ENCODE measurements around the gene NPHS1. TPM values are rescaled to one million over a fixed set of nuclear protein-coding genes. Genes with fewer than 3 reads are reported as not detected.
A peak's percentile ranks its signal among the peaks of the same experiment; 100 is the strongest.

Gene NPHS1
- polyA plus RNA-seq, 4 donors, result 0.06 to 0.52 TPM; not detected in 2

DNA sequence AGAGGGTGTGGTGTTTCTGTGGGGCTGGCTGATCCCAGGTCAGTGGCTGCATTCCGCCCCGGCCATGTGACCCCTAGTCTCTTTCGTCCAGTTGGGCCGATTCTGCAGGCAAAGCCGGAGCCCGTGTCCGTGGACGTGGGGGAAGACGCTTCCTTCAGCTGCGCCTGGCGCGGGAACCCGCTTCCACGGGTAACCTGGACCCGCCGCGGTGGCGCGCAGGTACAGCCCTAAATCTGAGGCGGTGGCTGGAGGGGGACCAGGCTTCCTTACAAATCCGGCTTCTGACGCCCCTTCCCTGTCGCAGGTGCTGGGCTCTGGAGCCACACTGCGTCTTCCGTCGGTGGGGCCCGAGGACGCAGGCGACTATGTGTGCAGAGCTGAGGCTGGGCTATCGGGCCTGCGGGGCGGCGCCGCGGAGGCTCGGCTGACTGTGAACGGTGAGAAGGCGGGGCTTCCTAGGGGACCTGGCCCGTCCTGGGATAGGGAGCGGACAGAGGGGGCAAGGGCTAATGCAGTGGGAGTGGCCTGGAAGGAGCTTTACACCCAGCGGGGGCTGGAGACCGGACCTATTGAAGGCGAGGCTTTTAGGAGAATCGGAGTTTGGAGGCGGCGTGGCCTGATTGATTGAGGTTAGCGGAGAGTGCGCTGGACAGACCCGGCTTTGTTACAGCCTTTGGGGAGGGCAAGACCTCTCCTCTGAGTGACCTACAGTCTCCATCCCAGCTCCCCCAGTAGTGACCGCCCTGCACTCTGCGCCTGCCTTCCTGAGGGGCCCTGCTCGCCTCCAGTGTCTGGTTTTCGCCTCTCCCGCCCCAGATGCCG lies 8.7 kb upstream of the NPHS1 start:
- peaks cover 0 to 5% (median 4%) of the 10 kb centered on the region in 3 donors for H3K4me1 ChIP-seq (ENCODE audit: control insufficient read depth in 3 of 3, insufficient read depth in 2 of 3, low read depth in 1 of 3, low read length in 2 of 3)
- DNase-seq, result peak; percentile 14 to 35
- FAIRE-seq, result no peak

DNA sequence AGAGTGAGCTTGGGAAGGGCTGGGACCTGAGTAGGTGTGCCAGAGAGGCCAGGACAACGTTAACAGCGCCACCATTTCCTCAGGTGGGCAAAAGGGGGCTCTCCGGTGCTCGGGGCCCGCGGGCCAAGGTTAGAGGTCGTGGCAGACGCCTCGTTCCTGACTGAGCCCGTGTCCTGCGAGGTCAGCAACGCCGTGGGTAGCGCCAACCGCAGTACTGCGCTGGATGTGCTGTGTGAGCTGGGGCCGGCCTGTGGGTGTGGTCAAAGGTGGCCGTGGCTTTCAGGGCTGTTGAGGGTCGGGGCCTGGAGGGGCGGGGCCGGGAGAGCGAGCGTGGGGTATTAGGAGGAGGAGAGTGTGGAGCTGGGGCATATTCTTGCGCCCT lies 8.1 kb upstream of the NPHS1 start:
- peaks cover 3 to 70% (median 25%) of the 10 kb centered on the region in 3 donors for H3K27me3 ChIP-seq (ENCODE audit: control insufficient read depth in 3 of 3, insufficient read depth in 3 of 3, low read length in 3 of 3)
- FAIRE-seq (no peak), DNase-seq (no peak)
- peaks cover 0 to 9% (median 4%) of the 10 kb centered on the region in 3 donors for H3K4me1 ChIP-seq (ENCODE audit: control insufficient read depth in 3 of 3, insufficient read depth in 2 of 3, low read depth in 1 of 3, low read length in 2 of 3)
- peaks cover 0 to 5% of the 10 kb centered on the region in 2 donors for H3K9me3 ChIP-seq (ENCODE audit: control insufficient read depth in 2 of 2, insufficient read depth in 1 of 2, low read depth in 1 of 2, low read length in 1 of 2)
- H3K4me3 ChIP-seq (ENCODE audit: low read depth in 1 of 3, low read length in 3 of 3), result no peak overlapping the region
- H3K27ac ChIP-seq (ENCODE audit: low read depth in 1 of 3, low read length in 2 of 3), result no peak overlapping the region
- WGBS, 3 donors, result 17 to 20% (median 20%) methylated on average over 22 to 24 of the region's 24 CpGs
- no peaks in the 10 kb centered on the region for H3K36me3 ChIP-seq (ENCODE audit: control insufficient read depth in 3 of 3, insufficient read depth in 2 of 3, low read depth in 1 of 3, low read length in 3 of 3)

More for the DNA sequence above, 8.7 kb upstream of the NPHS1 start:
- no peaks in the 10 kb centered on the region for H3K36me3 ChIP-seq (ENCODE audit: control insufficient read depth in 3 of 3, insufficient read depth in 2 of 3, low read depth in 1 of 3, low read length in 3 of 3)
- H3K27me3 ChIP-seq (ENCODE audit: control insufficient read depth in 3 of 3, insufficient read depth in 3 of 3, low read length in 3 of 3), result peaks cover 3 to 70% (median 25%) of the 10 kb centered on the region in 3 donors
- H3K9me3 ChIP-seq (ENCODE audit: control insufficient read depth in 2 of 2, insufficient read depth in 1 of 2, low read depth in 1 of 2, low read length in 1 of 2), result peaks cover 0 to 5% of the 10 kb centered on the region in 2 donors
- 12 to 30% (median 25%) methylated on average over 53 to 55 of the region's 55 CpGs for WGBS, 3 donors
- H3K27ac ChIP-seq (ENCODE audit: low read depth in 1 of 3, low read length in 2 of 3), result no peak overlapping the region
- no peak overlapping the region for H3K4me3 ChIP-seq (ENCODE audit: low read depth in 1 of 3, low read length in 3 of 3)

DNA sequence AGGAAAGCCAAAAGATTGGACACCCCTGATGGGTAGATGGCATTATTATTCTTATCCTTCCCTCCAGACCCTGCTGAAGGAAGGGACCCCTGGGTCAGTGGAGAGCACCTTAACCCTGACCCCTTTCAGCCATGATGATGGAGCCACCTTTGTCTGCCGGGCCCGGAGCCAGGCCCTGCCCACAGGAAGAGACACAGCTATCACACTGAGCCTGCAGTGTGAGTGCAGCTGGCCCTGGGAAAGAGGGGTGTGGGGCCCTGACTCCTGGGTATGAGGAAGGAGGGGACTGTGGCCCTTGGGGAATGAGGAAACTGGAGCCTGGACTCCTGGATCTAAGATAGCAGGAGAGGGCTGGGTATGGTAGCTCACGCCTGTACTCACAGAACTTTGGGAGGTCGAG lies 7.1 kb upstream of the NPHS1 start:
- H3K4me1 ChIP-seq (ENCODE audit: control insufficient read depth in 3 of 3, insufficient read depth in 2 of 3, low read depth in 1 of 3, low read length in 2 of 3), result peaks cover 0 to 9% (median 4%) of the 10 kb centered on the region in 3 donors
- H3K36me3 ChIP-seq (ENCODE audit: control insufficient read depth in 3 of 3, insufficient read depth in 2 of 3, low read depth in 1 of 3, low read length in 3 of 3), result no peaks in the 10 kb centered on the region
- no peak overlapping the region for H3K4me3 ChIP-seq (ENCODE audit: low read depth in 1 of 3, low read length in 3 of 3)
- peaks cover 3 to 79% (median 30%) of the 10 kb centered on the region in 3 donors for H3K27me3 ChIP-seq (ENCODE audit: control insufficient read depth in 3 of 3, insufficient read depth in 3 of 3, low read length in 3 of 3)
- H3K9me3 ChIP-seq (ENCODE audit: control insufficient read depth in 2 of 2, insufficient read depth in 1 of 2, low read depth in 1 of 2, low read length in 1 of 2), result peaks cover 0 to 5% of the 10 kb centered on the region in 2 donors
- FAIRE-seq (no peak), DNase-seq (peak in 1 of 2 donors; percentile 25)
- 15 to 52% (median 31%) methylated on average over 4 of the region's 4 CpGs for WGBS, 3 donors
- H3K27ac ChIP-seq (ENCODE audit: low read depth in 1 of 3, low read length in 2 of 3), result no peak overlapping the region

DNA sequence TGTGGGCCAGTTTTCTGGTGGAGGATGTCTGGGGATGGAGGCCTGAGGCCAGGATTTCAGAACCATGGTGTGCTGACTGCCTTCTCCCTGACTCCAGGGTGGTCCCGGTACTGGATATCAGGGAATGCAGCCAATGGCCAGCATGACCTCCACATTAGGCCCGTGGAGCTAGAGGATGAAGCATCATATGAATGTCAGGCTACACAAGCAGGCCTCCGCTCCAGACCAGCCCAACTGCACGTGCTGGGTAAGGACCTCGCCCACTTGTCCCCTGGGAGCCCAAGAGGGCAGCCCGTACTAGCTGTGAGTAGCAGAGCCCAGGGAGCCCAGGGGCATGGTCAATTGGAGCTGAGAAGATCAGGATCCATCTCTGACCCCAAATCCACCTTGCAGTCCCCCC lies 6.0 kb upstream of the NPHS1 start:
- Histone ChIP-seq H3K9me3 (ENCODE audit: control insufficient read depth in 2 of 2, insufficient read depth in 1 of 2, low read depth in 1 of 2, low read length in 1 of 2) (peaks cover 0 to 5% of the 10 kb centered on the region in 2 donors), H3K4me1 (ENCODE audit: control insufficient read depth in 3 of 3, insufficient read depth in 2 of 3, low read depth in 1 of 3, low read length in 2 of 3) (peaks cover 0 to 9% (median 4%) of the 10 kb centered on the region in 3 donors), H3K27ac (ENCODE audit: low read depth in 1 of 3, low read length in 2 of 3) (no peak overlapping the region), H3K27me3 (ENCODE audit: control insufficient read depth in 3 of 3, insufficient read depth in 3 of 3, low read length in 3 of 3) (peaks cover 3 to 80% (median 30%) of the 10 kb centered on the region in 3 donors), H3K36me3 (ENCODE audit: control insufficient read depth in 3 of 3, insufficient read depth in 2 of 3, low read depth in 1 of 3, low read length in 3 of 3) (no peaks in the 10 kb centered on the region), H3K4me3 (ENCODE audit: low read depth in 1 of 3, low read length in 3 of 3) (no peak overlapping the region)
- no peak for DNase-seq
- 78 to 85% (median 81%) methylated on average over 6 of the region's 6 CpGs for WGBS, 3 donors
- no peak for FAIRE-seq

GRCh38 chr19:35856546-35857149 lies 4.3 kb upstream of the NPHS1 start, which contains the start of gene KIRREL2:
TSS of gene KIRREL2 (plus strand) at chr19:35856911. CDS start at chr19:35857120, 209 bp downstream.
- H3K9me3 ChIP-seq (ENCODE audit: control insufficient read depth in 2 of 2, insufficient read depth in 1 of 2, low read depth in 1 of 2, low read length in 1 of 2), result peaks cover 0 to 5% of the 10 kb centered on the region in 2 donors
- 1 to 4% (median 2%) methylated on average over 37 to 42 of the region's 42 CpGs for WGBS, 3 donors
- H3K4me1 ChIP-seq (ENCODE audit: control insufficient read depth in 3 of 3, insufficient read depth in 2 of 3, low read depth in 1 of 3, low read length in 2 of 3), result peaks cover 0 to 9% (median 4%) of the 10 kb centered on the region in 3 donors
- H3K27ac ChIP-seq (ENCODE audit: low read depth in 1 of 3, low read length in 2 of 3), result no peak within 1 kb of the TSS
- peak within 1 kb of the TSS in 2 of 3 donors; percentile 21 to 35 for H3K4me3 ChIP-seq (ENCODE audit: low read depth in 1 of 3, low read length in 3 of 3)
- H3K36me3 ChIP-seq (ENCODE audit: control insufficient read depth in 3 of 3, insufficient read depth in 2 of 3, low read depth in 1 of 3, low read length in 3 of 3), result no peaks in the 10 kb centered on the region
- FAIRE-seq (no peak), DNase-seq (peak in 1 of 2 donors; percentile 53)
- peaks cover 3 to 77% (median 28%) of the 10 kb centered on the region in 3 donors for H3K27me3 ChIP-seq (ENCODE audit: control insufficient read depth in 3 of 3, insufficient read depth in 3 of 3, low read length in 3 of 3)

GRCh38 chr19:35853038-35853756 lies 893 bp upstream of the NPHS1 start:
- Histone ChIP-seq H3K27ac (ENCODE audit: low read depth in 1 of 3, low read length in 2 of 3) (no peak overlapping the region), H3K9me3 (ENCODE audit: control insufficient read depth in 2 of 2, insufficient read depth in 1 of 2, low read depth in 1 of 2, low read length in 1 of 2) (peaks cover 0 to under 1% of the 10 kb centered on the region in 2 donors), H3K4me1 (ENCODE audit: control insufficient read depth in 3 of 3, insufficient read depth in 2 of 3, low read depth in 1 of 3, low read length in 2 of 3) (peaks cover 0 to 9% (median 4%) of the 10 kb centered on the region in 3 donors), H3K36me3 (ENCODE audit: control insufficient read depth in 3 of 3, insufficient read depth in 2 of 3, low read depth in 1 of 3, low read length in 3 of 3) (no peaks in the 10 kb centered on the region), H3K27me3 (ENCODE audit: control insufficient read depth in 3 of 3, insufficient read depth in 3 of 3, low read length in 3 of 3) (peaks cover 3 to 51% (median 14%) of the 10 kb centered on the region in 3 donors), H3K4me3 (ENCODE audit: low read depth in 1 of 3, low read length in 3 of 3) (no peak overlapping the region)
- DNase-seq (no peak), FAIRE-seq (no peak)
- 22 to 61% (median 27%) methylated on average over 8 of the region's 8 CpGs for WGBS, 3 donors

- no peak overlapping the region for H3K27ac ChIP-seq (ENCODE audit: low read depth in 1 of 3, low read length in 2 of 3)
- peak overlapping the region in 1 of 3 donors; percentile 28 for H3K4me3 ChIP-seq (ENCODE audit: low read depth in 1 of 3, low read length in 3 of 3)
- H3K4me1 ChIP-seq (ENCODE audit: control insufficient read depth in 3 of 3, insufficient read depth in 2 of 3, low read depth in 1 of 3, low read length in 2 of 3), result peaks cover 0 to 7% (median 0%) of the 10 kb centered on the region in 3 donors
- H3K36me3 ChIP-seq (ENCODE audit: control insufficient read depth in 3 of 3, insufficient read depth in 2 of 3, low read depth in 1 of 3, low read length in 3 of 3), result no peaks in the 10 kb centered on the region
- peaks cover 0 to 38% (median 8%) of the 10 kb centered on the region in 3 donors for H3K27me3 ChIP-seq (ENCODE audit: control insufficient read depth in 3 of 3, insufficient read depth in 3 of 3, low read length in 3 of 3)
- no peaks in the 10 kb centered on the region for H3K9me3 ChIP-seq (ENCODE audit: control insufficient read depth in 2 of 2, insufficient read depth in 1 of 2, low read depth in 1 of 2, low read length in 1 of 2)
- FAIRE-seq (no peak), DNase-seq (peak in 1 of 2 donors; percentile 38)
- WGBS, 3 donors, result 44 to 47% (median 44%) methylated on average over 32 of the region's 32 CpGs
Measured at GRCh38 chr19:35851213-35852028, 883 bp downstream of the NPHS1 start.

All from small intestine (tissue), 7 donors.